HFF-Myc (cell line): ENCODE results near the gene GSG1L.

Experiments
- DNase-seq: peaks from one replicate; pipeline ENCODE4 v3.0.0-alpha.2; 2011; ENCODE audit warnings: low read depth; ENCODE audit errors: extremely low read depth
- H3K4me3 ChIP-seq: replicated peaks from 2 replicates; pipeline ENCODE4 v1.5.1; 2011; ENCODE audit warnings: low read depth, mild to moderate bottlenecking, control low read depth, low read length
- CTCF ChIP-seq: IDR thresholded peaks from 2 replicates; pipeline ENCODE4 v1.5.1; 2012; ENCODE audit warnings: mild to moderate bottlenecking, low read depth, low read length, control low read depth; ENCODE audit errors: missing control alignments

The GSG1L gene

DNA sequence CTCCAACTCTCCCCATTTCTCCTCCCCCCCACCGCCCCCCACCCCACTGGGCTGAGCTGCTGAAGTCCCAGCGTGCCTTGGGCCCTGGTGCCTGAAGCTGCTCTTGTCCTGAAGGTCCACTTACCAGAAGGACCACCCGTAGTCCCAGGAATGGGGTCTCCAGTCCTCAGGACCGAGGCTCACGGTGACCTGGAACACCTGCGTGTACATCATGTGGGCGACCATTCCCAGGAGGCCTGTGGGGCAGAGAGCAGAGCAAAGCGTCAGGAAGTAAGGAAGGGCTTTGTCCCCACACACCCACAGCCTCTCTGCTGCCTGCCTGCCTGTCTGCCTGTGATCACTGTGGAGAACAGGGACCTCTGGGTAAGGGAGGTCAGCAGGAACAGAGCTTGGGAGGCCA is 218.7 kb downstream of the GSG1L start:
- no peak for TF ChIP-seq CTCF
- H3K4me3 ChIP-seq, result no peak overlapping the region
- no peak for DNase-seq

DNA sequence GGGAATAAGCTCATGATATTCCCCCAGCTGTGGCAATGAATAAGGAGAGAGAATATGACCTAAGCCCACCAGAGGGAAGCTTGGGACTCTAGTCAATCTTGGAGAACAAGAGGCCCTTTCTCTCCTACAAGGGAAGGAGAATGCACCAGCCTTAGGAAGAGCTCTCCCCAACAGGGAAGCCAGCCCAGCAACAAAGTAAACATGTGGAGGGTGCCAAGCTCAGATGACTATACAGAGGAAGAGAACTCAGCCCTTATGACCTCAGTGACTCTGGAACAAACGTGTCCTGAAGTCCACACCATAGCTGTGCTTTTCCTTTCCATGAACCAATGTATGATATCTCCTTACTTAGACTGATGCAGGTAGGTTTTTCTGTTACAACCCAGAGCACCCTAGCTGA is 219.7 kb downstream of the GSG1L start:
- TF ChIP-seq CTCF, result no peak
- no peak overlapping the region for H3K4me3 ChIP-seq
- no peak for DNase-seq

DNA sequence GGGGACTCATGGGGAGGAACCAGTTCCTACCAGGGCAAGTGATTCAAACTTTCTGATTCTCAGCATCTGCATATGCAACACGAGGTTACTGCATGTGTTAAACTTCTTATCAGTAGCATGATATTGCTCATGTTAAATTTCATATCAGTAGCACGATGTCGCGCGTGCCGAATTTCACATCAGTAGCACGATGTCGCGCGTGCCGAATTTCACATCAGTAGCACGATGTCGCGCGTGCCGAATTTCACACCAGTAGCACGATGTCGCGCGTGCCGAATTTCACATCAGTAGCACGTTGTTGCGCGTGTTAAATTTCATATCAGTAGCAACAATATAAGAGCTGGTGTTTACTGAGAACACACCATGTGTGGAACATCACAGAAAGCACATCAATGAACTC is 221.6 kb downstream of the GSG1L start:
- no peak for TF ChIP-seq CTCF
- H3K4me3 ChIP-seq, result no peak overlapping the region
- no peak for DNase-seq

- DNase-seq, result no peak
- H3K4me3 ChIP-seq, result no peak overlapping the region
- no peak for TF ChIP-seq CTCF
Measured at GRCh38 chr16:27841061-27841801, 222.3 kb downstream of the GSG1L start.

GRCh38 chr16:27840311-27841060 is 223.0 kb downstream of the GSG1L start:
- TF ChIP-seq CTCF, result no peak
- no peak for DNase-seq
- H3K4me3 ChIP-seq, result no peak overlapping the region

DNA sequence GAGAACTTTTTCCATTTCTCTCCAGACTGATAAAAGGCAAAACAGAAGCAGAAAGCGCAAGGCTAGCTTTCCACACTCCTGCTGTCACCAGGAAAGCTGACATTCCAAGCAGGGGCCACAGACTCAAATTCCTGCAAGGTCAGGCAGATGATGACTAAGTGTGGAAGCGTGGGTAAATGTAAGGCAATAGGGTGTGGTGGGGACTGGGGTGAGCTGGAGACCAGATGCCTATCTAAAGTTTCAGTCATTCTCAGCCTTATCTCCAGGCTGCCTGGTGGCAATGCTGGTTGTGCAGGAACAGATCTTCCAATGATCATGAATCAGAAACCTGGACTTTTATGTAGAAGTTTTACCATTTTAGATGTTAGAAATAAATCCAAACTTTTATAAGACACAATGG is 224.1 kb downstream of the GSG1L start:
- H3K4me3 ChIP-seq, result no peak overlapping the region
- no peak for DNase-seq
- TF ChIP-seq CTCF, result no peak
